Transverse colon (tissue), 4 donors: Measurements from ENCODE around the gene RPGRIP1.

Experiments used
- CTCF ChIP-seq, 5 experiments: fragments of 200-600 bp in 3 of 5; fragments of 450-650 bp in 2 of 5; sonication (generic) in 3 of 5; IDR thresholded peaks; 1 replicate in 2 of 5; 2 replicates in 3 of 5; pipeline ENCODE4 v1.5.1; 2016 to 2017; ENCODE audit warnings: antibody characterized with exemption in 5 of 5, inconsistent platforms in 3 of 5, mild to moderate bottlenecking in 2 of 5, moderate library complexity in 1 of 5
- EP300 ChIP-seq: sonication (generic); formaldehyde crosslinking; IDR thresholded peaks from one replicate; pipeline ENCODE4 v1.6.1; 2017; ENCODE audit warnings: antibody characterized with exemption, low read depth
- POLR2A ChIP-seq: fragments of 450-650 bp; IDR thresholded peaks from one replicate; pipeline ENCODE4 v1.6.1; 2016; ENCODE audit warnings: antibody characterized with exemption, mild to moderate bottlenecking, moderate library complexity
- POLR2AphosphoS5 ChIP-seq, 3 donors: sonication (generic); formaldehyde crosslinking; IDR thresholded peaks; one replicate each; pipeline ENCODE4 v1.6.1; 2016; ENCODE audit warnings: antibody characterized with exemption in 3 of 3

- TF ChIP-seq CTCF (IDR thresholded peaks at IDR 0.05) (no peak), POLR2AphosphoS5 (IDR thresholded peaks at IDR 0.05) (no peak), POLR2A (no peak), EP300 (no peak)
These were observed 28.7 kb upstream of the RPGRIP1 start for GRCh38 chr14:21251215-21251614.
